PC-3 (cell line): ENCODE measurements around the gene ZNF768.

Experiments used
- CTCF ChIP-seq: fragments of 300-600 bp; sonication (generic); conservative IDR thresholded peaks from 2 replicates; pipeline ENCODE4 v1.5.1; 2017; ENCODE audit warnings: antibody characterized with exemption, low read depth, mild to moderate bottlenecking, low read length
- EZH2 ChIP-seq: fragments of 300-600 bp; sonication (generic); IDR thresholded peaks from one replicate; pipeline ENCODE4 v1.6.1; 2017; ENCODE audit warnings: antibody characterized with exemption, mild to moderate bottlenecking, low read length; ENCODE audit not compliant: unreplicated experiment

DNA sequence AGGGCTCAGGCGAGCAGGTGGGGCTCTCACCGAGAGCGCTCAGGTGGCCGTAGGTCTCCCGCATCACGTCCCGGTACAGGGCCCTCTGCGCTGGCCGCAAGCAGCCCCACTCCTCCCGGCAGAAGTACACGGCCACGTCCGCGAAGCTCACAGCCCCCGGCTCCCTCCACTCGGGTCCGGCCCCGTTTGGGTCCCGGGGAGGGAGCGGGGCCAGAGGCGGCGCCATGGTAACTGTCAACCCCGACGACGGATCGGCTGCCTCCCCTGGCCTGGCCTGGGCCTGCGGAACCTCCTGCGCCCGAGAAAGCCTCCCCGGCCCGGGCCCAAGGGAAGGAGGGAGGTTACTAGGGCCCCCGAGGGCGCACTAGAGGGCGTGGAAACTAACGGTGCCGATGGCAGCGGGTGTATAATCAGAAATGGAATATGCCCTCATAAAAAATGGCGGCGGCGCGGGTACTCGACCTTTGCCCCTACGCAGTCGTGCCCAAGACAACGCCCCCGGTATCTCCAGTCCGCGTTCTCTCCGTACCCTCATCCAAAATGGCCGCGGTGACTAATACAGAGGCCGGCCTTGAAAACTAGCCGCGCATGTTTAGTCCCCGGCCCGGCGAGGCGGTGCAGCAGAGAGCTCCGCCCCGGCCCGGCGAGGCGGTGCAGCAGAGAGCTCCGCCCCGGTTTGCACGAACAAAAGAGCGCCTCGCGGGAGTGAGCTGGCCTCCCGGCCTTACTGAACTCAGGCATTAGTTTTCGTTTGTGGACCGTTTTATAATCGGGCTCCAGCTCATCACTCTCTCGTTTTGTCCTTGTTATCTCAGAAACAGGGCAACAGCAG lies 31.8 kb upstream of the ZNF768 start, which contains the start of gene ZNF764:
- TF ChIP-seq CTCF (no peak), EZH2 (no peak)
